IMR-90 (cell line): ENCODE measurements around the gene TCF4. TPM values are rescaled to one million over a fixed set of nuclear protein-coding genes. Genes with fewer than 3 reads are reported as not detected.

Experiments used
- ATAC-seq: fragments of 200-7000 bp; cut with Tn5 transposase; 2 replicates; pipeline ENCODE4 v1.9.1; 2020; ENCODE audit warnings: low read depth, mild to moderate bottlenecking, moderate library complexity
- BruUV-seq: library from RNA; stranded (reverse); fragments of 400-500 nt; replicated peaks from 2 replicates; lab custom pipeline; 2021; lab: Mats Ljungman, UMichigan
- CTCF ChIA-PET: fragments of 300-600 bp; formaldehyde crosslinking; extraction: SDS; loops from one replicate; lab custom pipeline; 2021; ENCODE audit warnings: antibody characterized with exemption; lab: Yijun Ruan, JAX
- POLR2A ChIA-PET: fragments of 300-600 bp; sonication (Branson Sonifier 250); formaldehyde crosslinking; loops from one replicate; lab custom pipeline; 2022; ENCODE audit warnings: antibody characterized with exemption; ENCODE audit not compliant: unreplicated experiment; lab: Charles Lee
- DNase-seq: peaks from one replicate; pipeline ENCODE4 v3.0.0; 2013
- H2AFZ ChIP-seq: replicated peaks from 2 replicates; pipeline ENCODE3; 2013; ENCODE audit warnings: low read length, mild to moderate bottlenecking; ENCODE audit not compliant: poor library complexity
- H2AK5ac ChIP-seq: 2 replicates; pipeline ENCODE4 v1.6.1; 2013; ENCODE audit warnings: low read depth, low read length, inconsistent platforms
- H2AK9ac ChIP-seq: replicated peaks from 2 replicates; pipeline ENCODE3; 2013; ENCODE audit warnings: mild to moderate bottlenecking, low read depth, low read length, moderate library complexity; ENCODE audit not compliant: poor library complexity
- H2BK120ac ChIP-seq: 2 replicates; pipeline ENCODE4 v1.6.1; 2013; ENCODE audit warnings: low read depth, low read length, inconsistent platforms
- H2BK15ac ChIP-seq: 3 replicates; pipeline ENCODE4 v1.6.1; 2013; ENCODE audit warnings: low read depth, low read length, inconsistent platforms
- H2BK20ac ChIP-seq: 2 replicates; pipeline ENCODE4 v1.6.1; 2013; ENCODE audit warnings: low read depth, mild to moderate bottlenecking, inconsistent platforms, low read length, moderate library complexity
- H2BK5ac ChIP-seq: 2 replicates; pipeline ENCODE4 v1.6.1; 2013; ENCODE audit warnings: mild to moderate bottlenecking, low read depth, low read length, inconsistent platforms; ENCODE audit not compliant: poor library complexity, severe bottlenecking
- H3K14ac ChIP-seq: replicated peaks from 2 replicates; pipeline ENCODE4 v1.6.1; 2013; ENCODE audit warnings: low read depth, low read length, inconsistent platforms
- H3K18ac ChIP-seq: 2 replicates; pipeline ENCODE4 v1.6.1; 2013; ENCODE audit warnings: low read depth, low read length, control low read depth
- H3K23ac ChIP-seq: 2 replicates; pipeline ENCODE4 v1.6.1; 2013; ENCODE audit warnings: low read depth, low read length, inconsistent platforms
- H3K27ac ChIP-seq: 2 replicates; pipeline ENCODE4 v1.5.1; 2013; ENCODE audit warnings: mild to moderate bottlenecking, control low read depth, low read length; ENCODE audit not compliant: insufficient read depth
- H3K27me3 ChIP-seq: 2 replicates; pipeline ENCODE4 v1.6.1; 2013; ENCODE audit warnings: low read length; ENCODE audit not compliant: control insufficient read depth, insufficient read depth
- H3K36me3 ChIP-seq: 2 replicates; pipeline ENCODE4 v1.6.1; 2013; ENCODE audit warnings: low read length, mixed read lengths; ENCODE audit not compliant: control insufficient read depth, insufficient read depth
- H3K4ac ChIP-seq: 2 replicates; pipeline ENCODE4 v1.6.1; 2013; ENCODE audit warnings: low read depth, low read length, inconsistent platforms
- H3K4me1 ChIP-seq: 2 replicates; pipeline ENCODE4 v1.6.1; 2013; ENCODE audit warnings: low read length, mixed read lengths; ENCODE audit not compliant: control insufficient read depth, insufficient read depth
- H3K4me2 ChIP-seq: 2 replicates; pipeline ENCODE4 v1.6.1; 2013; ENCODE audit warnings: low read depth, mild to moderate bottlenecking, control low read depth, low read length, moderate library complexity
- H3K4me3 ChIP-seq: 2 replicates; pipeline ENCODE4 v1.5.1; 2013; ENCODE audit warnings: low read depth, mild to moderate bottlenecking, control low read depth, low read length, moderate library complexity; ENCODE audit not compliant: insufficient read depth
- H3K56ac ChIP-seq: 2 replicates; pipeline ENCODE4 v1.6.1; 2013; ENCODE audit warnings: low read length, inconsistent platforms; ENCODE audit not compliant: insufficient read depth; ENCODE audit errors: extremely low read depth
- H3K79me1 ChIP-seq, 2 experiments: 2 replicates each; pipeline ENCODE4 v1.6.1; 2013; ENCODE audit warnings: low read length in 2 of 2, inconsistent platforms in 1 of 2, low read depth in 1 of 2
- H3K9ac ChIP-seq: 2 replicates; pipeline ENCODE4 v1.6.1; 2013; ENCODE audit warnings: low read depth, low read length, control low read depth
- H3K9me1 ChIP-seq: 2 replicates; pipeline ENCODE4 v1.6.1; 2013; ENCODE audit warnings: low read length, inconsistent platforms; ENCODE audit not compliant: insufficient read depth
- H3K9me3 ChIP-seq: 2 replicates; pipeline ENCODE4 v1.6.1; 2013; ENCODE audit warnings: low read length; ENCODE audit not compliant: control insufficient read depth, insufficient read depth
- H4K20me1 ChIP-seq: 2 replicates; pipeline ENCODE4 v1.6.1; 2013; ENCODE audit warnings: low read length, inconsistent platforms; ENCODE audit not compliant: insufficient read depth
- H4K5ac ChIP-seq: 2 replicates; pipeline ENCODE4 v1.6.1; 2013; ENCODE audit warnings: mild to moderate bottlenecking, low read depth, low read length, control low read depth
- H4K8ac ChIP-seq, 2 experiments: 2 replicates each; pipeline ENCODE4 v1.6.1; 2013; ENCODE audit warnings: low read depth in 2 of 2, low read length in 2 of 2, control low read depth in 1 of 2, inconsistent platforms in 1 of 2
- H4K91ac ChIP-seq: 2 replicates; pipeline ENCODE4 v1.6.1; 2013; ENCODE audit warnings: low read depth, low read length, inconsistent platforms; ENCODE audit not compliant: insufficient read depth
- MAFK ChIP-seq: IDR thresholded peaks from 2 replicates; pipeline ENCODE4 v1.6.1; 2012; ENCODE audit warnings: low read depth, low read length, improper control_type of control experiment
- RAD21 ChIP-seq: IDR thresholded peaks from 2 replicates; pipeline ENCODE4 v1.6.1; 2012; ENCODE audit warnings: low read length, improper control_type of control experiment
- WGBS, 2 experiments: methylation state at CpG; one replicate each; pipeline versions ENCODE4 v1.1.5 to v1.1.7; 2013; ENCODE audit warnings: missing lambda C conversion rate in 2 of 2; ENCODE audit not compliant: insufficient read length in 1 of 2; ENCODE audit errors: extremely low coverage in 2 of 2; 5-methylcytosine and 5-hydroxymethylcytosine counted together
- dilution Hi-C: fragments of 300-500 bp; cut with HindIII; formaldehyde crosslinking; loops from one replicate; pipeline ENCODE4 v1.14.3; 2018; ENCODE audit warnings: low sequenced_read_pairs; ENCODE audit not compliant: unreplicated experiment
- in situ Hi-C: fragments of 300-500 bp; cut with MboI; formaldehyde crosslinking; loops from 3 replicates; pipeline ENCODE4 v1.14.3; 2019; ENCODE audit warnings: low sequenced_read_pairs, inconsistent platforms, mixed read lengths
- intact Hi-C: fragments of 100-400 bp; cut with micrococcal nuclease; formaldehyde crosslinking; loops from 2 replicates; pipeline ENCODE4 v1.10.0; 2022
- polyA plus RNA-seq, 3 experiments: library from polyadenylated mRNA; depleted of rRNA; stranded (reverse); fragments of >200 nt; gene quantifications; 2 replicates each; pipeline ENCODE4 v1.2.3, GENCODE V29; 2012; ENCODE audit warnings: low replicate concordance in 1 of 3
- total RNA-seq: library from RNA; depleted of rRNA; stranded (reverse); fragments of >200 nt; gene quantifications from 2 replicates; pipeline ENCODE4 v1.2.3, GENCODE V29; 2012

Gene TCF4
- total and polyA plus RNA-seq, 2 of the 4 experiments (the other 2 are of a cell fraction) = 30.0 to 87.1 TPM

- Histone ChIP-seq H3K4me3 (no peak overlapping the region), H2AK9ac (no peak overlapping the region), H3K79me1 (no peaks in the 10 kb centered on the region), H3K9ac (no peak overlapping the region), H2BK5ac (no peak overlapping the region), H4K5ac (no peak overlapping the region), H3K27me3 (peaks cover 10% of the 10 kb centered on the region), H3K4ac (no peak overlapping the region), H4K91ac (no peak overlapping the region), H3K36me3 (peaks cover 1% of the 10 kb centered on the region; the same call in 1 of the 2 replicates), H3K23ac (no peak overlapping the region), H4K8ac (no peak overlapping the region), H2BK20ac (no peak overlapping the region), H4K20me1 (no peaks in the 10 kb centered on the region), H2AK5ac (no peak overlapping the region), H2AFZ (no peak overlapping the region), H3K56ac (no peak overlapping the region), H3K4me1 (no peaks in the 10 kb centered on the region; the same call in 1 of the 2 replicates), H3K9me1 (no peaks in the 10 kb centered on the region), H3K14ac (no peak overlapping the region), H3K4me2 (no peak overlapping the region), H2BK120ac (no peak overlapping the region), H3K27ac (no peak overlapping the region), H3K18ac (no peak overlapping the region), H2BK15ac (no peak overlapping the region), H3K9me3 (no peaks in the 10 kb centered on the region)
- CTCF ChIA-PET = no interaction called here
- TF ChIP-seq MAFK (peak; percentile 81), RAD21 (no peak)
- in situ Hi-C loops = loop anchor here (25.0 kb wide), 2 partner anchors 532 to 782 kb away; no protein-coding TSS in a partner anchor
- no CpG with 5 or more reads among the region's 3 CpGs for WGBS, 2 experiments
- DNase-seq = no peak
- POLR2A ChIA-PET = no interaction called here
- no peak for ATAC-seq
- intact Hi-C loops = loop anchor here (10.0 kb wide), 1 partner anchor 774 kb away; no protein-coding TSS in a partner anchor
- dilution Hi-C loops = no loop called here
- BruUV-seq = no TSS peak
Observed at GRCh38 chr18:55219059-55219458, 368.9 kb downstream of the TCF4 start.
